Peyer's patch (tissue), 4 donors: ENCODE measurements around the gene EIF1.

Source experiments
- POLR2A ChIP-seq, 2 donors: fragments of 450-650 bp; IDR thresholded peaks; one replicate each; pipeline ENCODE4 v1.5.1; 2017; ENCODE audit warnings: antibody characterized with exemption in 2 of 2, mild to moderate bottlenecking in 2 of 2, moderate library complexity in 2 of 2
- TF ChIP-seq, protein P1 (sequence below), 6 experiments: fragments of 450-650 bp in 4 of 6; fragments of 200-600 bp in 2 of 6; sonication (generic) in 1 of 6; IDR thresholded peaks; one replicate each; pipeline ENCODE4 v1.5.1; 2017 to 2019; ENCODE audit warnings: antibody characterized with exemption in 6 of 6, mild to moderate bottlenecking in 3 of 6, moderate library complexity in 1 of 6

DNA sequence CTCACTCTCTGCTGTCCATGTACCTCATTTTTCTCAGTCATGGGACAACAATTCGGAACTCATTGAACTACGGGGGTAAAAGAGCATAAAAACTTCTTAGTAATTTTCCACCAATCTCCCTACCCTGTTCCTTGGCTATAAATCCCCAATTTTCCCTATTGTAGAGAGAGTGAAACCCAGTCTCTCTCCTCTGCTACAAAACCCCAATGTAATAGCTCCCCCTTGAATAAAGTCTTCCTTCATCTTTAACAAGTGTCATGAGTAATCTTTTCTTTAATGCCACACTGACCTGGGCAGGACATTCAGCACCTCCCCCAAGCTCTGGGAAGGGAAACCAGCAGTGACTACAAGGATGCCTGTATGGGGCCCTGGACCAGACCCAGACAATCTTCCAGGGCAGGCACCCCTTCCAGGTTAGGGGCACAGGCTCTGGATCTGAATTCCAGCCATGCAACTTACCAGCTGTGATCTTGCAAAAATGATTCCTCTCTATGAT lies 10.2 kb upstream of the EIF1 start:
- TF ChIP-seq, protein P1, sequence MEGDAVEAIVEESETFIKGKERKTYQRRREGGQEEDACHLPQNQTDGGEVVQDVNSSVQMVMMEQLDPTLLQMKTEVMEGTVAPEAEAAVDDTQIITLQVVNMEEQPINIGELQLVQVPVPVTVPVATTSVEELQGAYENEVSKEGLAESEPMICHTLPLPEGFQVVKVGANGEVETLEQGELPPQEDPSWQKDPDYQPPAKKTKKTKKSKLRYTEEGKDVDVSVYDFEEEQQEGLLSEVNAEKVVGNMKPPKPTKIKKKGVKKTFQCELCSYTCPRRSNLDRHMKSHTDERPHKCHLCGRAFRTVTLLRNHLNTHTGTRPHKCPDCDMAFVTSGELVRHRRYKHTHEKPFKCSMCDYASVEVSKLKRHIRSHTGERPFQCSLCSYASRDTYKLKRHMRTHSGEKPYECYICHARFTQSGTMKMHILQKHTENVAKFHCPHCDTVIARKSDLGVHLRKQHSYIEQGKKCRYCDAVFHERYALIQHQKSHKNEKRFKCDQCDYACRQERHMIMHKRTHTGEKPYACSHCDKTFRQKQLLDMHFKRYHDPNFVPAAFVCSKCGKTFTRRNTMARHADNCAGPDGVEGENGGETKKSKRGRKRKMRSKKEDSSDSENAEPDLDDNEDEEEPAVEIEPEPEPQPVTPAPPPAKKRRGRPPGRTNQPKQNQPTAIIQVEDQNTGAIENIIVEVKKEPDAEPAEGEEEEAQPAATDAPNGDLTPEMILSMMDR (IDR thresholded peaks at IDR 0.05) = no peak
- TF ChIP-seq POLR2A (IDR thresholded peaks at IDR 0.05) = no peak
